HepG2 (cell line): ENCODE measurements around the gene CHN2. TPM values are rescaled to one million over a fixed set of nuclear protein-coding genes. Genes with fewer than 3 reads are reported as not detected.
A peak's percentile ranks its signal among the peaks of the same experiment; 100 is the strongest.

Experiments
- CREM ChIP-seq, 2 experiments: sonication (generic) in 1 of 2; formaldehyde crosslinking in 1 of 2; IDR thresholded peaks; 2 replicates each; pipeline versions ENCODE4 v1.4.0 to v1.6.1; 2016 to 2020; ENCODE audit warnings: antibody characterized with exemption in 1 of 2, mild to moderate bottlenecking in 1 of 2, missing genetic modification reagents in 1 of 2
- CTCF ChIP-seq: sonication (generic); formaldehyde crosslinking; IDR thresholded peaks from 2 replicates; pipeline ENCODE4 v1.5.0; 2020; ENCODE audit warnings: mild to moderate bottlenecking, missing genetic modification reagents, moderate library complexity
- JARID2 ChIP-seq: sonication (generic); formaldehyde crosslinking; IDR thresholded peaks from 2 replicates; pipeline ENCODE4 v1.8.1; 2023; ENCODE audit warnings: missing genetic modification reagents, inconsistent platforms; ENCODE audit not compliant: insufficient replicate concordance
- NFE2 ChIP-seq: sonication (generic); formaldehyde crosslinking; IDR thresholded peaks from 2 replicates; pipeline ENCODE4 v1.4.0; 2020; ENCODE audit warnings: missing genetic modification reagents
- PATZ1 ChIP-seq: sonication (generic); formaldehyde crosslinking; IDR thresholded peaks from 2 replicates; pipeline ENCODE4 v1.4.0; 2020; ENCODE audit warnings: missing genetic modification reagents
- PHF20 ChIP-seq: sonication (generic); formaldehyde crosslinking; IDR thresholded peaks from 2 replicates; pipeline ENCODE4 v1.5.0; 2020; ENCODE audit warnings: mild to moderate bottlenecking, missing genetic modification reagents
- RBM22 ChIP-seq: fragments of 200-400 bp; formaldehyde crosslinking; optimal IDR thresholded peaks from 2 replicates; pipeline ENCODE3; 2017; ENCODE audit warnings: mild to moderate bottlenecking, low read length, moderate library complexity
- WIZ ChIP-seq: sonication (generic); formaldehyde crosslinking; IDR thresholded peaks from 2 replicates; pipeline ENCODE4 v1.5.1; 2020; ENCODE audit warnings: mild to moderate bottlenecking, missing genetic modification reagents
- ZBTB33 ChIP-seq: sonication (generic); formaldehyde crosslinking; IDR thresholded peaks from 2 replicates; pipeline ENCODE4 v1.4.0; 2020; ENCODE audit warnings: missing genetic modification reagents
- ZBTB38 ChIP-seq: sonication (generic); formaldehyde crosslinking; IDR thresholded peaks from 2 replicates; pipeline ENCODE4 v1.5.1; 2020; ENCODE audit warnings: mild to moderate bottlenecking, missing genetic modification reagents
- ZNF234 ChIP-seq: sonication (generic); formaldehyde crosslinking; conservative IDR thresholded peaks from 2 replicates; pipeline ENCODE4 v1.5.1; 2020; ENCODE audit warnings: mild to moderate bottlenecking, missing genetic modification reagents
- ZNF317 ChIP-seq: sonication (generic); formaldehyde crosslinking; IDR thresholded peaks from 2 replicates; pipeline ENCODE4 v1.5.0; 2020; ENCODE audit warnings: mild to moderate bottlenecking, missing genetic modification reagents
- ZNF580 ChIP-seq: IDR thresholded peaks from 2 replicates; pipeline ENCODE4 v1.6.1; 2016; ENCODE audit warnings: low read depth, borderline replicate concordance
- polyA plus RNA-seq, 8 experiments: library from polyadenylated mRNA; depleted of rRNA in 3 of 8; stranded (reverse) in 7 of 8; unstranded in 1 of 8; fragments of >200 nt; fragmentation: Illumina TruSeq in 4 of 8; extraction: Trizol in 4 of 8; gene quantifications; 2 replicates each; pipeline versions ENCODE4 v1.2.1 to v1.2.3, GENCODE V29; 2011 to 2016; ENCODE audit warnings: low read depth in 4 of 8, missing spikeins in 1 of 8, mixed read lengths in 1 of 8; ENCODE audit not compliant: insufficient read depth in 1 of 8
- total RNA-seq, 5 experiments: library from RNA; depleted of rRNA; stranded (reverse); fragments of >200 nt; fragmentation: Illumina TruSeq; extraction: Trizol; gene quantifications; 2 replicates each; pipeline ENCODE4 v1.2.3, GENCODE V29; 2016; ENCODE audit warnings: low read depth in 1 of 5
- TF ChIP-seq, protein P1 (sequence below): sonication (generic); formaldehyde crosslinking; IDR thresholded peaks from 2 replicates; pipeline ENCODE4 v1.5.1; 2020; ENCODE audit warnings: missing genetic modification reagents, mild to moderate bottlenecking, borderline replicate concordance
- TF ChIP-seq, protein P2 (sequence below): sonication (generic); formaldehyde crosslinking; IDR thresholded peaks from 2 replicates; pipeline ENCODE4 v1.4.0; 2020; ENCODE audit warnings: missing genetic modification reagents, borderline replicate concordance

Gene CHN2
- total and polyA plus RNA-seq, 2 of the 13 experiments (the other 11 are each of a cell fraction or from before 2014, with no cell fraction given) = 23.5 to 30.5 TPM

- TF ChIP-seq, protein P1, sequence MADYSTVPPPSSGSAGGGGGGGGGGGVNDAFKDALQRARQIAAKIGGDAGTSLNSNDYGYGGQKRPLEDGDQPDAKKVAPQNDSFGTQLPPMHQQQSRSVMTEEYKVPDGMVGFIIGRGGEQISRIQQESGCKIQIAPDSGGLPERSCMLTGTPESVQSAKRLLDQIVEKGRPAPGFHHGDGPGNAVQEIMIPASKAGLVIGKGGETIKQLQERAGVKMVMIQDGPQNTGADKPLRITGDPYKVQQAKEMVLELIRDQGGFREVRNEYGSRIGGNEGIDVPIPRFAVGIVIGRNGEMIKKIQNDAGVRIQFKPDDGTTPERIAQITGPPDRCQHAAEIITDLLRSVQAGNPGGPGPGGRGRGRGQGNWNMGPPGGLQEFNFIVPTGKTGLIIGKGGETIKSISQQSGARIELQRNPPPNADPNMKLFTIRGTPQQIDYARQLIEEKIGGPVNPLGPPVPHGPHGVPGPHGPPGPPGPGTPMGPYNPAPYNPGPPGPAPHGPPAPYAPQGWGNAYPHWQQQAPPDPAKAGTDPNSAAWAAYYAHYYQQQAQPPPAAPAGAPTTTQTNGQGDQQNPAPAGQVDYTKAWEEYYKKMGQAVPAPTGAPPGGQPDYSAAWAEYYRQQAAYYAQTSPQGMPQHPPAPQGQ (CRISPR knock-in tag) = no peak
- TF ChIP-seq ZNF317 (no peak), PATZ1 (CRISPR knock-in tag) (no peak), ZBTB33 (CRISPR knock-in tag) (no peak), RBM22 (peak; percentile 25), CTCF (peak; percentile 25; the same call in 1 of the 2 replicates), PHF20 (no peak), WIZ (CRISPR knock-in tag) (no peak), CREM (IDR thresholded peaks at IDR 0.05) (no peak), CREM (CRISPR knock-in tag; IDR thresholded peaks at IDR 0.05) (no peak), ZNF234 (CRISPR knock-in tag) (no peak), ZNF580 (no peak), JARID2 (CRISPR knock-in tag) (no peak), NFE2 (CRISPR knock-in tag) (no peak), ZBTB38 (0 out of 2 replicates have a peak, but pooled peaks have one; percentile 38)
- TF ChIP-seq, protein P2, sequence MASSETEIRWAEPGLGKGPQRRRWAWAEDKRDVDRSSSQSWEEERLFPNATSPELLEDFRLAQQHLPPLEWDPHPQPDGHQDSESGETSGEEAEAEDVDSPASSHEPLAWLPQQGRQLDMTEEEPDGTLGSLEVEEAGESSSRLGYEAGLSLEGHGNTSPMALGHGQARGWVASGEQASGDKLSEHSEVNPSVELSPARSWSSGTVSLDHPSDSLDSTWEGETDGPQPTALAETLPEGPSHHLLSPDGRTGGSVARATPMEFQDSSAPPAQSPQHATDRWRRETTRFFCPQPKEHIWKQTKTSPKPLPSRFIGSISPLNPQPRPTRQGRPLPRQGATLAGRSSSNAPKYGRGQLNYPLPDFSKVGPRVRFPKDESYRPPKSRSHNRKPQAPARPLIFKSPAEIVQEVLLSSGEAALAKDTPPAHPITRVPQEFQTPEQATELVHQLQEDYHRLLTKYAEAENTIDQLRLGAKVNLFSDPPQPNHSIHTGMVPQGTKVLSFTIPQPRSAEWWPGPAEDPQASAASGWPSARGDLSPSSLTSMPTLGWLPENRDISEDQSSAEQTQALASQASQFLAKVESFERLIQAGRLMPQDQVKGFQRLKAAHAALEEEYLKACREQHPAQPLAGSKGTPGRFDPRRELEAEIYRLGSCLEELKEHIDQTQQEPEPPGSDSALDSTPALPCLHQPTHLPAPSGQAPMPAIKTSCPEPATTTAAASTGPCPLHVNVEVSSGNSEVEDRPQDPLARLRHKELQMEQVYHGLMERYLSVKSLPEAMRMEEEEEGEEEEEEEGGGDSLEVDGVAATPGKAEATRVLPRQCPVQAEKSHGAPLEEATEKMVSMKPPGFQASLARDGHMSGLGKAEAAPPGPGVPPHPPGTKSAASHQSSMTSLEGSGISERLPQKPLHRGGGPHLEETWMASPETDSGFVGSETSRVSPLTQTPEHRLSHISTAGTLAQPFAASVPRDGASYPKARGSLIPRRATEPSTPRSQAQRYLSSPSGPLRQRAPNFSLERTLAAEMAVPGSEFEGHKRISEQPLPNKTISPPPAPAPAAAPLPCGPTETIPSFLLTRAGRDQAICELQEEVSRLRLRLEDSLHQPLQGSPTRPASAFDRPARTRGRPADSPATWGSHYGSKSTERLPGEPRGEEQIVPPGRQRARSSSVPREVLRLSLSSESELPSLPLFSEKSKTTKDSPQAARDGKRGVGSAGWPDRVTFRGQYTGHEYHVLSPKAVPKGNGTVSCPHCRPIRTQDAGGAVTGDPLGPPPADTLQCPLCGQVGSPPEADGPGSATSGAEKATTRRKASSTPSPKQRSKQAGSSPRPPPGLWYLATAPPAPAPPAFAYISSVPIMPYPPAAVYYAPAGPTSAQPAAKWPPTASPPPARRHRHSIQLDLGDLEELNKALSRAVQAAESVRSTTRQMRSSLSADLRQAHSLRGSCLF (CRISPR knock-in tag) = no peak
Measured at GRCh38 chr7:29243910-29244655, 49.5 kb downstream of the CHN2 start (continued).
